ENCODE results near the gene RALGPS1.
"Not testable (repeated sequence)": the region's sequence is repeated elsewhere in the genome, so short reads cannot be mapped to it uniquely, and the experiment has no call there.

Gene RALGPS1

DNA sequence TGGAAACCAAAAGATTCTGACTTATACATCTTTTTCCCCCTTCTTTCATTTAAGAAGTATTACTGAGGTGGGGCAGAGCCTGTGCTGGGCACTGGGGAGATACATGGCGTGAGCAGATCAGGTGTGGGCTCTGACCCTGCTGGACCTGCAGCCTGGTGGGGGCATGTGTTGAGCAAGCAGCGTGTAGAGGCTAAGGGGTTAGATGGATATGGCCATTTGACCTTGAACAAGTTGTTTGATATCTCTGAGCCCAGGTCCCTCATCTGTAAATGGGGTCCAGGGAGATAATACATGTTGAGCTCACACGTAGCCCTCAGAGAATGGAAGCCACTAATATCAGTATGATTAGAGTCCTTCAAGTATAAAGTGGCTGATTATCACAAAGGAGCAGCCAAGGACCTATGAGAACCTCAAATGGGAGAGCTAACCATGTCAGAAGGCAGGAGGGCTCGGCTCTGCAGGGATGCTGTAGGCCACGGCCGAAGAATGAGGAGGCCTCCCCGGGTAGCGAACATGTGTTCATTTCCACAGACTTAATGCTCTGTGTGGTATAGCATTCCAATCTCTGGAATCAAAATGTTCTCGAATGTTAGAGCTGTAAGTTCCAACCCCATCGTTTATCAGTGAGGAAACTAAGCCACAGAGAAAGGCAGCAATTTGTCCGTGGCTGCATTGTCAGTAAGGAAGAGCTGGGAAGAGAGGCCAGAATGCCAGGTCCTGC is 223.2 kb downstream of the RALGPS1 start:
- DNase-seq (ENCODE audit: low spot score): no peak

DNA sequence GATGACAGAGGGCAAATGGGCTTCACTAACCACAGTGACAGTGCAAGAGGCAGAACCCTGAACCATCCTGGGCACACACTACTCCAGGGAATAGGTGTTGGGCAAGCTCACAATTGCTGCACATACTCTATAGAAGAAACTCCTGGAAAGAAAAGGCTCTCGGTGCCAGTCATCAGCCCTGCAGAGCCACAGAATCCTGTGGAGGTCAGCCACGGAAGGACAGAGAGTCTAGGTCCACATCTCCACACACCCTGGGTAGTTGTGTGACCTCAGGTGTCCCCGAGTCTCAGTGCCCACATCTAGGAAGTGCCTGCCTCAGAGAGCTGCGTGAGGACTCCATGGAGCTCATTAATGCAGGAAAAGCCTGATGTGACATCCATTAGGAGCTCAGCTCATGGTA is 223.9 kb downstream of the RALGPS1 start:
- no peak for DNase-seq (ENCODE audit: low spot score)

DNA sequence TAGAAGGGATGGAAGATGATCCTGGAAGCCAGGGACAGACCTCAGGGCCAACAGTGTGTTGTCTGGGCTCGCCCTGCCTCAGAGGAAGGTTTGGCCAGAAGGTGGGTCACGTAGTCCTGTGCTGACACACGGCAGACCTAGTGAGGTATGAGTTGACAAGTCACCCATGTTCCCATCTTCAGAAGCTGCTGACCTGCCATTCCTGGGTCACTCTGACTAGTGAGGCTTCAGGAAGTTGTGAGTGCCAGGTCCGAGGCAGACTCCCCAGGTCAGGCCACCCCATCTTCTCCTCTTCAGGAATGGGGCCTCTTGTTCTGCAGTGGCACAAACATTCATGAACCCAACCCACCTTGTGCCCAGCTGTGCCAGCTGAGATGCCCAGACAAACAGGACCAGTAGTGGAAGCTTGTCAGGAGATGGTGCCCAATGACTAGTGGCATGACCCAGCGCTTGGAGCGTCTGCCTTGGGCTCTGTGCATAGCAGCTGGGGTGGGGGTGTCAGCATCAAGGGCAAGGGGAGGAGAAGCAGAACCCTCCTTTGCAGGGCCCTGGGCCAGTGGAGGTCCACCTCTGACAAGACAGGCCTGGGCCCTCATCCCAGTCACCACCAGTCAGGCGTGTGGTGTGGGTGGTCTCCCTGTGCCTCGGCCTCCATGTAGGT is 224.6 kb downstream of the RALGPS1 start:
- no peak for DNase-seq (ENCODE audit: low spot score)

DNA sequence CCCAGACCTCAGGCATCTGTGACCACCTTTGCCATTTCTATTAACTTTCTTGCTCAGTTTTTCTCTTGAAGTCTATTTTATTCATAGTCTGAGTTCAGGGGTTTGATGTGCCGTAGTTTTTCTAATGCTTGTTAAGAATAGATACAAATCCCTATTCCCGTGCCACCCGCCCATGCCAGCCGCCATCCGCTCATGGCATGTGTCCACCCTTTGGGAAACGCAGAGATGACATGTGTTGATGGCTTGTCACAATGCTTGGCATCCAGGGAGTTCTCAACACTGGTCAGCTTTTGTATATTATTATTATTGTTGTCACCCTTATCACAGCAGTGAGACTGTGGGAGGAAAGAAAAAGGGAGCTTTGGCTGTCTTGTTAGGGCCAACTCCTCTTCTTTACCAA is 225.2 kb downstream of the RALGPS1 start:
- no peak for DNase-seq (ENCODE audit: low spot score)

DNA sequence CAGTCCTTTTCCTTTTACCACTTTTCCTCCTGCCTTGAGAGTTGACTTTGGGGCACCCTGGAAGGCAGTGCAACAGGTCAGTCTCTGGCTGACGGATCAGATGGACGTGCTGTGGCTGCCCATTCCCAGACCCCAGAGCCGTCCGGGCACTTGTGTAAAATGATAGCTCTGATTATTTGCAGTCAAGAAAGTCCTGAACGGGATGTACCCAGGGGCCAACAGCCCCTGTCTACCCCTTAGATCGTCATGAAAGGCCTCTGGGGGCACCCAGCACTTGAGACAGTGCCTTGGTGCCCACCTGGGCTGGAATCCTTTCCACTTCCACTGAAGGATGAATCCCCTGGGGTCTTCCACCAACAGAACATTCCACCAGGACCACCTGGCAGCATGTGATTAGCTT is 225.6 kb downstream of the RALGPS1 start:
- no peak for DNase-seq (ENCODE audit: low spot score)

DNA sequence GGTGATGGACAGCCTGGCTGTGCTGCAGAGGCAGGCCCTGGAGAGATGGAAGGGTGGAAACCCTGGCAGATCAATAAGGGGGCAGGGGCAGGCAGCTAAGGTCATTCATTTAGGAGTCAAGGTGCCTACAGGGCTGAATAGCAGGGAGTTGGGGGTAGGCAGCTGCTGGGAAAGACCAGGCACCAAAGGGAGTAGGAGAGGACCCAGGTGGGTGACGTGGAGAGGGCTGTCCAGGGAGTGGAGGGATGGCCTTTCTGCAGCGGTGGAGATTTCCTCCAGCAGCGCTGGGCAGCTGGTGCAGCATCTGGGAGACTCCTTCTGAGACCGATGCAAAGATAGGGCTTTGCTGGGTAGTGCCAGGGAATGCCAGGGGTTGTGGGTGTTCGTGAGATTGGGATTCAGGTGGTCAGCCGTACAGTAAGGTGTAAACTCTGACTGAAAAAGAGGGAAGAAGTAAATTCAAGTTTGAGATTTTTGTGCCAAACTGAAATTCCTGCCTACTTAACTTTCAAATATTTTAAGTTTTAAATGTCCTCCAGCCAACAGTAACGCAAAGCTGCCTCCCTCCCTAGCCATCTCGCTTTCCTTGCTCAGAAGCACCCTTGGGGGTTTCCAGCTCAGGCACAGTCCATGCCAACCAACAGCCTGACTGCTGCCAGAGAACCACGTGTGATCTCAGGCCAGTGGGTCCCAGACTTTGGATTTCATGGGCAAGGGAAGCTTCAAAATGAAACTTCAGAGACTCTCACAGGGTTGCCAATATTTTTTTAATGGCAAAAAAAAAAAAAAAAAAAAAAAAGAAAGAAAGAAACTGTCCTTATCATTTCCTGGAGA is 226.5 kb downstream of the RALGPS1 start:
- DNase-seq (ENCODE audit: low spot score): no peak

DNA sequence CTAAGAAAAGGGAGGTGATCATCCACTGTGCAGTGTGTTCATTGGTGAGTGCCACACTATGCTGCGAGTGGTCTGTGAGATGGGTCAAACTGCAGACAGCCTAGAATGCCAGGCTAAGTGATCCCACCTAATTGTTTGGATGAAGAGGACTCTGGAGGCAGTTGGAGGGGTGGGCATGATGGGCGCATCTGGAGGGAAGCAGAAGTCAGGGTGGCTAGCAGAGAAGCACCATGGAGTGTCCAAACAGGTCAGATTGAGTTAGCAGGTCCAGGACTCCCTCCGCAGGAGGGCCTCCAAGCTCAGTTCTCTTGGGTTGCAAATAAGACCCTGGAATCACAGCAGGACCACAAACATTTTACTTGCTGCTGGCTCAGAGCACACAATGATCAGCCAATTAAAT is 227.7 kb downstream of the RALGPS1 start:
- DNase-seq (ENCODE audit: low spot score): no peak

DNA sequence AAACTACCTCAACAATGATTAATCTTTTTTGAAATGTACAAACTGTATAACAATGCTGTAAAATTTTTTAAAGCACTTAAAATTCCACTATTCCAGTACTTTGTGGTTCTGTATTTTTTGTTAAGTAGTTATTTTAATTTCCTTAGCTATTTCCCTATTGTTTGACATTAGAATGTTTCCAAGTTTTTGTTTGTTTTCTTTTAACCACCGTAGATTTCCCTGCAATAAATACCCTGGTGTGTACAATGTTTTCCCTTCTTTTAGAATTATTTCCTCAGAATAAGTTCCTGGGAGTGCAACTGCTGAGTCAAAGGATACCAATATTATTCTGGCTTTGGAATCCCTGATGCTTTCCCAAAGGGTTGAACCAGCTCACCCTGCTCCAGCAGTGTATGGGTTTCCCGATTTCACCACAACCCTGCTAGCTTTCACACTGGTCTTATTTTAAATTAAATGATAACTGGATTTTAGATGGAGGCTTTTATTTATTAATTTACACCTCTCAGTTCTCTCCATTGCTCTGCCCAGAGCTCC is 228.4 kb downstream of the RALGPS1 start:
- DNase-seq (ENCODE audit: low spot score): no peak

DNA sequence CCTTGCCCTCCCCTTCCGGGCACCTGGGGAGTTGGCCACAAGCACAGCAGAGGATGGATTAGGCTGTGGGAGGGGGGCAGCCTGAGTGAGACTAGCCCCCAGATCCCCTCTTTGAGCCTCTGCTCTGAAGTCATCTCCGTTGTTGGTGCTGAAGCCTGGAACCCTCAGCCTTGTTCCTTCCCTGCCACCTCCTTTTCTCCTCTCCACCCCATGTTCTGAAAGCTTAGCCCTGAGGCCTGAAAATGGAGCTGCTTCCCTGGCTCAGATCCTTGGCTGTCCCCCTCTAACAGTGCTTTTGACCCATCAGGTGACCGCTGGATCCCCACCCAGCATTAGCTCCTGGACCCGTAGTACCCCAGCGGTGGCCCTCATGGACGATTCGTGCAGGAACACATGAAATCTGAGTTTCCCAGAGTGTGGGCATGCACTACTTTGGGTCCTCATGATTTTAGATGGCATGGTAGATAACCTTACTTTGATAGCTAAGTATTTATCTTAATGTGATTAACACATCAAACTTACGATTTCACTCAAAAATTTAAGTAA is 229.4 kb downstream of the RALGPS1 start:
- DNase-seq (ENCODE audit: low spot score): no peak

DNA sequence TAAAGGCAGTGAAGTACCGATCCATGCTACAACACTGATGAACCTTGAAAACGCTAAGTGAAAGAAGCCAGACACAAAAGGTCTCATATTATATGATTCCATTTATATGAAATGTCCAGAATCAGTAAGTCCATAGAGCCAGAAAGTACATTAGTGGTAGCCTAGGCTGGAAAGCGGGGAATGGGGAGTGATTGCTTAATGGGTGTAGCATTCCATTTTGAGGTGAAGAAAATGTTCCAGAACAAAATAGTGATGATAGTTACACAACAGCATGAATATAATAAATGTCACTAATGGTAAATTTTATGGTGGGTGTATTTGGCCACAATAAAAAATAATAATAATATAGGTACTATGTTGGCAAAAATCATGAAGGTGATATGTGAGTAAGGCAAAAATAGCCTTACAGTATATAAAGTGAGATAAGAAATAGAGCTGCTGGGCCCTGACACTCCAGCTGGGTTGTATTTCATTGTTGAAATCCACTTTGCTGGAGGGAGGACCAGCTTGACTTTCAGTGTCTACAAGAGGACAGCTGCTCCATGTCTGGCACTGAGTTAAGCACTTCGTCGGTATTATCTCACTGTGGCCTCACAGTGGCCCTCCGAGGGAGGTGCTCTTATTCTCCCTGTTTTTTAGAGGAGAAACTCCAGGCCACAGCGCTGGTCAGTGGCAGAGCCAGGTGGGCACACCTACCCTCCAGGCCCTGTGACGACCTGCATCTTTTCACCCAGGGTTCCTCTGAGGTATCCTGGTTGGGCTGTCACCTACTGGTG is 230.3 kb downstream of the RALGPS1 start:
- no peak for DNase-seq (ENCODE audit: low spot score)

DNA sequence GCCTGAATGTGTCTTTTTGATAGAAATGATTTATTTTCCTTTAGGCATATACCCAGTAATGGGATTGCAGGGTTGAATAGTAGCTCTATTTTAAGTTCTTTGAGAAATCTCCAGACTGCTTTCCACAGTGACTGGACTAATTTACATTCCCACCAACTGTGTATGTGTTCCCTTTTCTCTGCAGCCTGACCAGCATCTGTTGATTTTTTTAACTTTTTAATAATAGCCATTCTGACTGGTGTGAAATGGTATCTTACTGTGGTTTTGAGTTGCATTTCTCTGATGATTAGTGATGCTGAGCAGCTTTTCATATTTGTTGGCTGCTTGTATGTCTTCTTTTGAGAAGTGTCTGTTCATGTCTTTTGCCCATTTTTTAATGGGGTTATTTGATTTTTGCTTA is 232.3 kb downstream of the RALGPS1 start:
- DNase-seq (ENCODE audit: low spot score): not testable (repeated sequence)

DNA sequence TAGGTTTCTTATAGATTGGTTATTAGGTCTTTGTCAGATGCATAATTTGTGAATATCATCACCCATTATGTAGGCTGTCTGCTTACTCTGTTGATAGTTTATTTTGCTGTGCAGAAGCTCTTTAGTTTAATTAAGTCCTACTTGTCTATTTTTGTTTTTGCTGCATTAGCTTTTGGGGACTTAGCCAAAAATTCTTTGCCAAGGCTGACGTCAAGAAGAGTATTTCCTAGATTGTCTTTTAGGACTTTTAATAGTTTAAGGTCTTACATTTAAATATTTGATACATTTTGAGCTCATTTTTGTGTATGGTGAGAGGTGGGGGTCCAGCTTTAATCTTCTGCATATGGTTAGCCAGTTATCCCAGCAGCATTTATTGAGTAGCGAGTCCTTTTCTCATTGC is 232.7 kb downstream of the RALGPS1 start:
- no peak for DNase-seq (ENCODE audit: low spot score)

DNA sequence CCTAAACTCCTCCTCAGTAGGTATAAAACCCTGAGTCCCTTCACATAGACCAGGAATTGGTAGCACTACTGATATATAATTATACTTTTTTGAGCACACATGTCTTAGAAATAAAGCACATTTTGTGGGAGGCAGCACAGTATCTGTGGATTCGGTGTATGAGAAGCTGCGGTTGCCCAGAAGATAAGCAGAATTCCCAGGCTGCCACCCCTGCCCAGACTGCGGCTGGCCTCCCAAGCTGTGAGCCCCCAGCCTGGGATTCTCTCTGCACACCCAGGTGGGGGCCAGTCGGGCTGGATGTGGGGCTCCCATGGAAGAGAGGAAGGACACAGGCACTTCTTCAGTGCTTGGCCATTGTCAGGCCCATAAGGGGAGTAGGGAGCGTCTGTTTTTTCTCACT is 233.4 kb downstream of the RALGPS1 start:
- DNase-seq (ENCODE audit: low spot score): no peak

DNA sequence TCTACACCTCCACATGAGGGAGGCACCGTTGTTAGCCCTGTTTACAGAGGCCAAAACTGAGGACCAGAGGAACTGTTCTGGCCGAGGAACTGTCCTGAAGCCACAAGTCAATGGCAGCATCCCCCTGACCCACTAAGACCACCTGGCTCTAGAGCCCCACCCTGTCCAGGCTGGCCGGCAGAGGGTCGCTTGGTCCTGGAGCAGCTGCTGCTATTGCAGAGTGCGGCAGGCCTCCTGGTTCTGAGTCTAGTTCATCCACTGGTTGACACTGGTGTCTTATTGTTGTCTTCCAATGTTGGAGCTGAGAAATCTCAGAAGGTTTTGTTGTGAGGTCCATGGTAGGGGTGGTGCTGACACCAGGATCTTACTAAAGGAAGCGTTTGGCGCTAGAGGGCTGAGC is 234.4 kb downstream of the RALGPS1 start:
- DNase-seq (ENCODE audit: low spot score): no peak

DNA sequence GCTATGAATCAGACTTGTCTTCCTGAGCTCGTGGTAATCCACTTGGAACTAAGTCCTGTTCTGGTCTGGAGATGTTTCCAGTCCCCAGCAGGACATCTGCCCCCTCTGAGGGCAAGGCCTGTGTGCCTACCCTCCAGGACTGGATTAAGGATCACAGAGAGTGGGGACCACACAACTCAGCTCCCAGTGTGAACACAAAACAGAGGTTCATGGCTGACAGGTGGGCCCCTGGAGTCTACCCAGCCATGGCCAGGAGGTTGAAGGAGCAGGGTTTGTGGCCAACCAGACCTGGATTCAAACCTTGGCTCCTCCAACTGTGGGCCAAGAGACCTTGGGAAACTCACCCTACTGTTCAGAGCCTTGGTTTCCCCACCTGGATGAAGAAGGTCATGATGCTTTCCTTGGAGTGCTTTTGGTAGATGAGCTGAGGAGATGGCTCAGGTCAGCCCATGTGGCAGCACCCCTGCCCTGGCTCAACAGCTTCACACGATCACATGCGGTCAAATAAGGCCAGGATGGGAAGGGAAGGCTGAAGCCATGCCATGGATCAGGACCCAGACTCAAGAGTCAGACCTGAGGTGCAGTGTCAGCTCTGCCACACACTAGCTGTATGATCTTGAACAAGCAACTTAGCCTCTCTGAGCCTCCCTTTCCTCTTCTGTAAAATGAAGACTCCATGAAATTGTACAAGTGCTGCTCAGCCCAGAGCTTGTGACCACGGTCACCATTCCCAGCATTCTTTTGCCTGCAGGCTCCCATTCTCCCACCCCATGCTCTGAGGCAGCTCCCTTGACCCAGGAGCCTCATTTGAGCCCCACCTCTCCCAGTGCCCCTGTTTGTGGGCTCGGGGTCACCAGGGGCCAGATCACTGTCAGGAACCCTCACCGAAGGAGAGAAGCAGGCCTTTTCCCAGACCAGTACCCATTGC is 235.1 kb downstream of the RALGPS1 start:
- DNase-seq (ENCODE audit: low spot score): no peak

DNA sequence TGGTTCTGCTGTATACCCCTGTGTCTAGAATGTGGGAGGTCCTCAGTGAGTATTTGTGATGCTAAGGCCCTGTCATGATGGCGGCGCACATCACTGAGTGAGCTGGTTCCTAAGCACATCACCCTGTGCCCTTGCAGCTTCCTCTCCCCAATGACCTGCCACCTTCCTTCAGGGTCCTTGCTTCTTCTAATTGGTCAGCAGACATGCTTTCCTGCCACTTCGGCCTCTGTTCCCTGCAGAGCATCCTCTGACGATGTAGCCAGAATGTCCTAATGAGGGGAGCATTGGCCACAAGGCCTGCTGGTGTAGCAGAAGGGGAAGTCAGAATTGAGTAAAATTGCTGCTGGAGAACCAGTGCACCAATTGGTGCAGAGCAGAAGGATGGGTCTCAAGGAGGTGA is 238.9 kb downstream of the RALGPS1 start:
- no peak for DNase-seq (ENCODE audit: low spot score)

DNA sequence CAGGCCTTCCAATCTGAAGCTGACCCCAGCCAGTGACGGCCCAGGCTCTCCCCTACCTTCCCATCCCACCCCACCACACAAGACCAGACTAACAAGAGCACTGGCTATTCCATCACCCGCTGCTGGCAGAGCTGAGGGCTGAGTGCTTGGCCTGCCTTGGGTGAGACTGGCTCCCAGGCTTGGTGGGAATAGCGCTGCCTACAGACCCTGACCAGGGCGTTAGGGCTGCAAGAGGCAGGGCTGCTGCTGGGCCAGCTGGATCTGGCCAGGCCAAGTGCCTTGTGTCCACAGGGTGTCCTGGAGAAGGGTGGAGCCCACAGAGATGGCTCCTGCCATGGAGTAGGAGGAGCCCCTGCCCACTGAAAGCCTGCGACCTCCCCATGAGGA is 239.4 kb downstream of the RALGPS1 start:
- DNase-seq (ENCODE audit: low spot score): no peak

DNA sequence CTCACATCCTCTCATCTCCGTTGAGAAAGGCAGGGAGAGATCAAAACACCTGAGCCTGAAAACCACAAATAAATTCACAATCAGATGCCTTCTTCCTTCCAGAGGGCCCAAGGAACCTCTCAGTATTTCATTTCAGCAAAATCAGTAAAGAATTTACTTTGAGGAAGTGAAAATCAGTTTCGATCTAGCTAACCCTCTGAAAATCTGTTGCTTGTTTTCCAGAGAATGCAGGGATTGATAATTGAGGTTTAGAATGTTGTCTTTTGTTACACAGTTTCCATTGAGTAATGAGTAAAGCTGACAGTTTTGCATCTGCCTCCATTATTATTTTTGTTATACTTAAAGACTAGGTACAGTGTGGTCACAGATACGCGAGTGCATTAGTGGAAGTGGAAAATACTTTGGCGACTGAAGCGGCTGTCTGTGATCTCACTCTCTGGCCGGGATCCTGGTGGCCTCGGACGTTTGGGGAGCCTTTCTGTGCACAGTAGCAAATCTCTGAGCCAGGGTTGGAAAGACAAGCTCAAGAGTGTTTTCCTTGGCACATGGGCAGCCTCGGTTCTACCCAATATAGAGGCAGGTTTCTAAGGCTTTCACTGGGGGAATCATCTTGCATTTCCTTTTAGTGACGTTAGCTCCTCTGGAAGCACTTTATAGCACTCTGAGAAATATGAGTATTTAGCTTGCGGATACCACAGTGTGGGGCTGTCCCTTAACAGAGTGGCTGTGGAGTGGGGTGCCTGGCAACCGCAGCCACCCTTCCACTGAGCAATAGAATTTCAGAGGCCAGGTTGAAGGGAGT is 240.0 kb downstream of the RALGPS1 start:
- DNase-seq (ENCODE audit: low spot score): peak; percentile 57

DNA sequence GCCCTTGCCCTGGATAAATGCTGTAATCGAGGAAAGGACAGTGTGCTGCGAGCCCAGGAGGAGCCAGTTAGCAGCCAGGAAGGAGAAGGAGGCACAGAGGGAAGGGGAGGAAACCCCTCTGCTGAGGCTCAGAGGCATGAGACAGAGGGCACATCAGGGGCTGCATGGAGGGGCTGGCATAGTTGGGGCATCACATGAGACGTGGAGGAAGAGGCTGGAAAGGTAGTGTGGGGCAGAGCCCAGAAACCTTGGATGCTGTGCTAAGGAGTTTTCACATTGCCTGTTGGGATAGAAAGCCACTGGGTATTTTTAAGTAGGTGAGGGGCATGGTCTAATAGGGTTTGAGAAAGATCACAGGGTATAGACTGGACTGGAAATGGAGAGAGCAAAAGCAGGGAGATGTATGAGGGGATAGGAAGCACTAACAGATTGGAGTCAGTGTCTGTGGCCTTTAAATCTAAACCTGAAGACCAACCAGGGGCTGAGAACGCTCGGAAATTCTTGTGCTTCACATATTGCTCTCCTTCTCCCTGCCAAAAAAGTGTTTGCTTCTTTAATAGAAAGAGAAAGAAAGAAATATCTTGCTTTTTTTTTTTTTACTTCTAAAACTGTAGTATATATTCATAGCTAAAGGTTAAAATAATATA is 240.9 kb downstream of the RALGPS1 start:
- no peak for DNase-seq (ENCODE audit: low spot score)

All from NAMALWA (cell line).